Measurements from ENCODE around the gene MROH2A.

MROH2A gene

GRCh38 chr2:233849607-233850271, 71.6 kb downstream of the MROH2A start:
- DNase-seq (ENCODE audit: low read depth) = no peak
- no peak overlapping the region for H3K4me3 ChIP-seq (ENCODE audit: low read depth, low read length)
- no peak for TF ChIP-seq CTCF (IDR thresholded peaks at IDR 0.05; ENCODE audit: insufficient read depth, low read depth, low read length, missing control alignments)

GRCh38 chr2:233850745-233851144, 72.6 kb downstream of the MROH2A start:
- TF ChIP-seq CTCF (IDR thresholded peaks at IDR 0.05; ENCODE audit: insufficient read depth, low read depth, low read length, missing control alignments) = no peak
- no peak for DNase-seq (ENCODE audit: low read depth)
- H3K4me3 ChIP-seq (ENCODE audit: low read depth, low read length) = no peak overlapping the region

GRCh38 chr2:233851169-233851568, 73.0 kb downstream of the MROH2A start:
- no peak for TF ChIP-seq CTCF (IDR thresholded peaks at IDR 0.05; ENCODE audit: insufficient read depth, low read depth, low read length, missing control alignments)
- DNase-seq (ENCODE audit: low read depth) = no peak
- no peak overlapping the region for H3K4me3 ChIP-seq (ENCODE audit: low read depth, low read length)

GRCh38 chr2:233852056-233852455, 73.9 kb downstream of the MROH2A start:
- no peak for DNase-seq (ENCODE audit: low read depth)
- TF ChIP-seq CTCF (IDR thresholded peaks at IDR 0.05; ENCODE audit: insufficient read depth, low read depth, low read length, missing control alignments) = no peak
- H3K4me3 ChIP-seq (ENCODE audit: low read depth, low read length) = peak overlapping the region; percentile 75; the same call in 1 of the 2 replicates

GRCh38 chr2:233853353-233853752, 75.2 kb downstream of the MROH2A start:
- no peak for TF ChIP-seq CTCF (IDR thresholded peaks at IDR 0.05; ENCODE audit: insufficient read depth, low read depth, low read length, missing control alignments)

GRCh38 chr2:233853883-233854240, 75.7 kb downstream of the MROH2A start:
- DNase-seq (ENCODE audit: low read depth) = no peak
- peak overlapping the region; percentile 75 for H3K4me3 ChIP-seq (ENCODE audit: low read depth, low read length)
- no peak for TF ChIP-seq CTCF (IDR thresholded peaks at IDR 0.05; ENCODE audit: insufficient read depth, low read depth, low read length, missing control alignments)

More at GRCh38 chr2:233853353-233853752, 75.2 kb downstream of the MROH2A start:
- DNase-seq (ENCODE audit: low read depth) = no peak
- H3K4me3 ChIP-seq (ENCODE audit: low read depth, low read length) = peak overlapping the region; percentile 75
